Tibial nerve (tissue), 4 donors: ENCODE results near the gene IL1RL2.

Experiments used
- CTCF ChIP-seq, 5 experiments: fragments of 200-600 bp in 3 of 5; fragments of 450-650 bp in 2 of 5; sonication (generic) in 3 of 5; IDR thresholded peaks; one replicate each; pipeline ENCODE4 v1.5.1; 2016 to 2019; ENCODE audit warnings: antibody characterized with exemption in 5 of 5, mild to moderate bottlenecking in 3 of 5, moderate library complexity in 2 of 5
- EP300 ChIP-seq, 2 donors: sonication (generic); formaldehyde crosslinking; IDR thresholded peaks; one replicate each; pipeline ENCODE4 v1.6.1; 2017; ENCODE audit warnings: antibody characterized with exemption in 2 of 2, mild to moderate bottlenecking in 1 of 2
- POLR2A ChIP-seq, 2 donors: fragments of 450-650 bp; IDR thresholded peaks; one replicate each; pipeline ENCODE4 v1.6.1; 2017; ENCODE audit warnings: antibody characterized with exemption in 2 of 2, mild to moderate bottlenecking in 2 of 2, moderate library complexity in 2 of 2

DNA sequence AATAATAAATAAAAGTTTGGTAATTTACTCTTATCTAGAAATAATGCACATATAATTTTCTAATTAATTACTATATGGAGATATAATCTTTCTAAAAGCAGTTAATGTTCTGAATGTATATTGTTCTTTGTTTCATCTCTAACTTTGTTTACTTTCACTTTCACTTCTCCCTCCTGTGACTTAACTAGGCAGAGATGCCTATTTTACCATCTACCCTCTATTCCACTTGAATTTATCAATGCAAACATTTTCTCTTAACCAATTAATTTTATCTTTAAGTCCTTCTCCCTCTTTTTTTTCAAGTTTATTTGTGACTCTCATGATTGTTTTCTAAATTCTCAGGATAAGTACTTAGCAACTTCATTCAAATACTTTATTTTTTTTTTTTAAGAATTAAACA is 69.5 kb downstream of the IL1RL2 start:
- TF ChIP-seq CTCF (IDR thresholded peaks at IDR 0.05) = no peak
- no peak for TF ChIP-seq POLR2A (IDR thresholded peaks at IDR 0.05)
- TF ChIP-seq EP300 (IDR thresholded peaks at IDR 0.05) = no peak
